GM12873 (cell line): ENCODE measurements around the gene CACNA2D3.

ENCODE experiments used
- TF ChIP-seq, protein P1 (sequence below): IDR thresholded peaks from 2 replicates; pipeline ENCODE4 v1.5.1; 2012; ENCODE audit warnings: low read depth, mild to moderate bottlenecking, moderate library complexity, low read length, control low read depth; ENCODE audit not compliant: insufficient read depth; ENCODE audit errors: missing control alignments

The CACNA2D3 gene

DNA sequence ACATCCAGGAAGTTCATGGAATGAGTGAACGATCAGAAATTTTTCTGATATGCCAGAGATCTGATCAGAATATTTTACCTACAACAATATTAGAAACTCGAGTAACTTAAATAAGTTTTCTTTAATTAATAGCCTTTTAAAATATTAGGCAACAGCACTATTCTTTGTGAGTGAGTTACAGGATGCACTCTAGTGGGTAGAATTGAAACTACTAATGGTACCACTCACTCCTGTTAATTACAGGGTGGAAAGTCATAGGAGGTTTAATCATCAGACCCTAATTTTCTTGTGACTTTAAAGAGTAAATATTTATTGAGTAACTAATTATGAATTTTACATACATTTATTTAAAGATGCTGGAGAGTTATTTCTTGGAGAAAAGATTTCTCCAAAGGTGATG is 217.3 kb downstream of the CACNA2D3 start:
- TF ChIP-seq, protein P1, sequence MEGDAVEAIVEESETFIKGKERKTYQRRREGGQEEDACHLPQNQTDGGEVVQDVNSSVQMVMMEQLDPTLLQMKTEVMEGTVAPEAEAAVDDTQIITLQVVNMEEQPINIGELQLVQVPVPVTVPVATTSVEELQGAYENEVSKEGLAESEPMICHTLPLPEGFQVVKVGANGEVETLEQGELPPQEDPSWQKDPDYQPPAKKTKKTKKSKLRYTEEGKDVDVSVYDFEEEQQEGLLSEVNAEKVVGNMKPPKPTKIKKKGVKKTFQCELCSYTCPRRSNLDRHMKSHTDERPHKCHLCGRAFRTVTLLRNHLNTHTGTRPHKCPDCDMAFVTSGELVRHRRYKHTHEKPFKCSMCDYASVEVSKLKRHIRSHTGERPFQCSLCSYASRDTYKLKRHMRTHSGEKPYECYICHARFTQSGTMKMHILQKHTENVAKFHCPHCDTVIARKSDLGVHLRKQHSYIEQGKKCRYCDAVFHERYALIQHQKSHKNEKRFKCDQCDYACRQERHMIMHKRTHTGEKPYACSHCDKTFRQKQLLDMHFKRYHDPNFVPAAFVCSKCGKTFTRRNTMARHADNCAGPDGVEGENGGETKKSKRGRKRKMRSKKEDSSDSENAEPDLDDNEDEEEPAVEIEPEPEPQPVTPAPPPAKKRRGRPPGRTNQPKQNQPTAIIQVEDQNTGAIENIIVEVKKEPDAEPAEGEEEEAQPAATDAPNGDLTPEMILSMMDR = no peak

DNA sequence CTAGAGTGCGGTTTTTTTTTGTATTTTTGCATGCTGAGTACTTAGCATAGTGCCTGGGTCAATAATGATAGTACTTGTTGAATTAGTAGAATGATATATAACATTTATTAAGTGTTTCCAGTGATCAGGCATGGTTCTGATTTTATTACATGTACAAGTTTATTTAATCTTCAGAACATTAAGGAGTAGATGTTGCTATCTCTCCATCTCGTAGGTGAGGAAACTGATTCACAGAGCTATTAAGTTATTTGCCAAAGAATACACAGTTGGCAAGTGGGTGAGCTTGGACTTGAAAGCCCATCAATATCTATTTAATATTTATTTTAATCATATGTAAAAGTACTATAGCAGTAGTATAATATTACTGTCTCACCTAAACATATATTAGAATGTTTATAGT is 219.5 kb downstream of the CACNA2D3 start:
- TF ChIP-seq, protein P1 = no peak

DNA sequence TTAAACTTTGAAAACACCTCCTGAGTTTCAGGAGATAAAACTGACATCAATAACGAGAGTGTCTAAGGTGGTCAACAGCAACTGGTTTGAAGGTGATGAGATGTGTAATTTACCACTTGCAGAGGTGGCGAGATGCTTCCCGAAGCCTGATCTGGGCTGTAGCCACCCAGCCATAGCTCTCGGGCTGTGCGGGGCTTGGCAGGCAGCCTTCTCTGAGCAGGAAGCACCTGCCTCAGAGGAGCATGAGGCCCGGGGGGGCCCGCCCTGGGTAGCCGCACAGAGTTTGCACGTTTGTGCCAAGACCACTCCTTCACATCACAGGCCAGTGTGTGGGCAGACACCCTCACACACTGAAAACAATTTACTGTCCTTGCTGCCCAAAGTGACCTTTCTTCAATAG is 220.3 kb downstream of the CACNA2D3 start:
- TF ChIP-seq, protein P1 = no peak

DNA sequence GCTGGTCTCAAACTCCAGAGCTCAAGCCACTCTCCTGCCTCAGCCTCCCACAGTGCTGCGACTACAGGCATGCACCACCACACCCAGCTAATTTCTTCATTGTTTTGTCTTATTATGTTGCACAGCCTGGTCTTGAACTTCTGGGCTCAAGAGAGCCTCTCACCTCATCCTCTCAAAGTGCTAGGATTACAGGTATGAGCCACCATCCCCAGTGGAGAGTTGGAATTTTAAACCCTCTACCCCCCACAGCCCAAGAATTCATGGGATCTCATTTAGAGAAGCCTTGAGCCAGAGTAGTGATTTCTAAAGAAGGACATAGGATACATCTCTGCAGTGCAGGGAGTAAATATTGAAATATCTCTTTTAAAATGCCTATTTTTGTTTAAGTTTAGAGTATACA is 221.1 kb downstream of the CACNA2D3 start:
- TF ChIP-seq, protein P1 = no peak

DNA sequence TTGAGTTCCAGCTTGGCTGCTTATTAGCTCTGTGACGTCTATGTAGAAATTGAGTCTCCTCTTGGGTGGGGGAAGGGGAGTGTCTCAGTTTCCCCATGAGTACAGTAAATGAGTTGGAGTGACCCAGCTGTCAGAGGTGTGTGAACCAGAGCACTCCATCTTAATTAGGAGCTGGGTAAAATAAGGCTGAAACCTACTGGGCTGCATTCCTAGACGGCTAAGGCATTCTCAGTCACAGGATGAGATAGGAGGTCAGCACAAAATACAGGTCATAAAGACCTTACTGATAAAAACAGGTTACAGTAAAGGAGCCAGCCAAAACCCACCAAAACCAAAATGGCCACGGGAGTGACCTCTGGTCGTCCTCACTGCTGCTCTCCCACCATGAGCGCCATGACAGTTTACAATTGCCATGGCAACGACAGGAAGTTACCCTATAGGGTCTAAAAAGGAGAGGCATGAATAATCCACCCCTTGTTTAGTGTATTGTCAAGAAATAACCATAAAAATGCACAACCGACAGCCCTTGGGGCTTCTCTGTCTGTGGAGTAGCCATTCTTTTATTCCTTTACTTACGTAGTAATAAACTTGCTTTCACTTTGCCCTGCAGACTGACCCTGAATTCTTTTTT is 222.4 kb downstream of the CACNA2D3 start:
- TF ChIP-seq, protein P1 = no peak

DNA sequence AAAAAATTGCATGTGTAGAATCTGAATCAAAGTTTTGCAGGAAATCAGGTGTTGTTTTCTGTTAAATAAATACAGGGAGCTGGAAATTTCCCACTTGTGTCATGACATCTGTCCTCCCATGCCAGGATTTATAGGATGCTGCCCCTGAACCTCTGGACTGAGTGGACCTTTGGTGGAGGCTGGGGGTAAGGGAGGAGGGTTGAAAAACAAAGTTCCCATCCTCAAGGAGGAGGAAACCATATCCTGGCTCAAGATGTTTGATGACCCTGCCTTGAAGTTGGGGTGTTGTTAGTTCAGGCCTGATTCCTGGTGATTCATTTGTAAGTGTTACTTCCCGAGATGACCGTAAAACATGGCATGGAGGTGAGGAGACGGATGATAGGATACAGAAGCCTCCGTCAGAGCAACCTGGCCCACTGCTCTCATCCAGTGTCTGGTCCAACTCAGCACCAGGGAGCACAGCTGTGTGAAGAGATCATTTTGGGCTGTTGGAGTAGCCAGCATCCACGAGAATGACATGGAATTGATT is 223.6 kb downstream of the CACNA2D3 start:
- TF ChIP-seq, protein P1 = no peak

DNA sequence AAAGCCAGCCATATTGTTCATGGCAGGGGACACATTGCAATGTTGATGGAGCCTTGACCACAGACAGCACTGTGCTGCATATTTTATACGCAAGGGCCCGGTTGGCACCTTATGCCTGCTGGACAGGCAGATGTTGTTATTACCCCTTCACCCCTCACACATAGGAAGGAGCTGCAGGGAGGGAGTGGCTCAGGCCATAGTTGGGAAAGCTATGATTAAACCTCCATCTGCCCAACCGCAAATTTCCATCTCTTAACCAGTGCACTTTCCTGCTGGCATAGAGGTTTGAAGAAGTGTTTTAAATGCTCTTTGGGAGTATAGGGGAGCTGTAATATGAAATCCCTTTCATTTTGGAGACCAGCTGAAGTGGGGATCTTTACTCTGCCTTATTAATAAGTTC is 224.7 kb downstream of the CACNA2D3 start:
- TF ChIP-seq, protein P1 = no peak
